ENCODE results near the gene APOC4.

GRCh38 chr19:44985445-44985844, 43.4 kb downstream of the APOC4 start:
- TF ChIP-seq, protein P1, sequence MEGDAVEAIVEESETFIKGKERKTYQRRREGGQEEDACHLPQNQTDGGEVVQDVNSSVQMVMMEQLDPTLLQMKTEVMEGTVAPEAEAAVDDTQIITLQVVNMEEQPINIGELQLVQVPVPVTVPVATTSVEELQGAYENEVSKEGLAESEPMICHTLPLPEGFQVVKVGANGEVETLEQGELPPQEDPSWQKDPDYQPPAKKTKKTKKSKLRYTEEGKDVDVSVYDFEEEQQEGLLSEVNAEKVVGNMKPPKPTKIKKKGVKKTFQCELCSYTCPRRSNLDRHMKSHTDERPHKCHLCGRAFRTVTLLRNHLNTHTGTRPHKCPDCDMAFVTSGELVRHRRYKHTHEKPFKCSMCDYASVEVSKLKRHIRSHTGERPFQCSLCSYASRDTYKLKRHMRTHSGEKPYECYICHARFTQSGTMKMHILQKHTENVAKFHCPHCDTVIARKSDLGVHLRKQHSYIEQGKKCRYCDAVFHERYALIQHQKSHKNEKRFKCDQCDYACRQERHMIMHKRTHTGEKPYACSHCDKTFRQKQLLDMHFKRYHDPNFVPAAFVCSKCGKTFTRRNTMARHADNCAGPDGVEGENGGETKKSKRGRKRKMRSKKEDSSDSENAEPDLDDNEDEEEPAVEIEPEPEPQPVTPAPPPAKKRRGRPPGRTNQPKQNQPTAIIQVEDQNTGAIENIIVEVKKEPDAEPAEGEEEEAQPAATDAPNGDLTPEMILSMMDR (IDR thresholded peaks at IDR 0.05), result no peak
- TF ChIP-seq POLR2AphosphoS5 (IDR thresholded peaks at IDR 0.05), result no peak
- no peak for TF ChIP-seq EP300 (IDR thresholded peaks at IDR 0.05)
- no peak for TF ChIP-seq POLR2A (IDR thresholded peaks at IDR 0.05)

Data from stomach (tissue), 4 donors.